Liver (tissue), 9 donors: ENCODE data around the gene CDH24. TPM values are rescaled to one million over a fixed set of nuclear protein-coding genes. Genes with fewer than 3 reads are reported as not detected.

Source experiments
- DNase-seq: peaks from one replicate; pipeline ENCODE4 v3.0.0-alpha.2; 2017; ENCODE audit warnings: low spot score
- H3K27ac ChIP-seq, 2 donors: one replicate each; pipeline ENCODE4 v1.7.0; 2013; ENCODE audit warnings: inconsistent platforms in 2 of 2, low read length in 2 of 2, control low read depth in 1 of 2, low read depth in 1 of 2, mild to moderate bottlenecking in 1 of 2
- H3K27me3 ChIP-seq, 4 donors: one replicate each; pipeline versions ENCODE4 v1.6.1 to v1.7.0; 2013; ENCODE audit warnings: low read length in 3 of 4, inconsistent platforms in 1 of 4, mild to moderate bottlenecking in 1 of 4, moderate library complexity in 1 of 4; ENCODE audit not compliant: control insufficient read depth in 4 of 4, insufficient read depth in 4 of 4
- H3K36me3 ChIP-seq, 4 donors: one replicate each; pipeline versions ENCODE4 v1.6.1 to v1.7.0; 2013; ENCODE audit warnings: low read length in 3 of 4, mild to moderate bottlenecking in 3 of 4, low read depth in 1 of 4, moderate library complexity in 1 of 4; ENCODE audit not compliant: control insufficient read depth in 4 of 4, insufficient read depth in 3 of 4
- H3K4me1 ChIP-seq, 4 donors: one replicate each; pipeline versions ENCODE4 v1.6.1 to v1.7.0; 2013; ENCODE audit warnings: low read length in 3 of 4, mild to moderate bottlenecking in 3 of 4, moderate library complexity in 1 of 4; ENCODE audit not compliant: control insufficient read depth in 4 of 4, insufficient read depth in 4 of 4
- H3K4me3 ChIP-seq, 3 donors: one replicate each; pipeline versions ENCODE4 v1.6.1 to v1.7.0; 2013; ENCODE audit warnings: low read length in 3 of 3, control low read depth in 1 of 3, low read depth in 1 of 3, mild to moderate bottlenecking in 1 of 3
- H3K9ac ChIP-seq, 2 donors: one replicate each; pipeline ENCODE4 v1.7.0; 2013; ENCODE audit warnings: low read length in 2 of 2, mild to moderate bottlenecking in 2 of 2, moderate library complexity in 2 of 2, control low read depth in 1 of 2, low read depth in 1 of 2
- H3K9me3 ChIP-seq, 4 donors: one replicate each; pipeline versions ENCODE4 v1.6.1 to v1.7.0; 2013; ENCODE audit warnings: low read length in 3 of 4; ENCODE audit not compliant: control insufficient read depth in 4 of 4
- EGR1 ChIP-seq, 2 donors: IDR thresholded peaks; 2 replicates each; pipeline ENCODE4 v1.6.1; 2016 to 2018; ENCODE audit warnings: antibody characterized with exemption in 2 of 2, low read depth in 2 of 2
- FOXA1 ChIP-seq: IDR thresholded peaks from 2 replicates; pipeline ENCODE4 v1.6.1; 2016; ENCODE audit warnings: antibody characterized with exemption
- HNF4A ChIP-seq, 2 donors: conservative IDR thresholded peaks; 2 replicates each; pipeline ENCODE4 v1.6.1; 2016; ENCODE audit warnings: antibody characterized with exemption in 2 of 2, mild to moderate bottlenecking in 2 of 2
- JUND ChIP-seq, 2 donors: IDR thresholded peaks; 2 replicates each; pipeline ENCODE4 v1.6.1; 2016; ENCODE audit warnings: antibody characterized with exemption in 2 of 2
- RAD21 ChIP-seq, 2 donors: IDR thresholded peaks; 2 replicates each; pipeline ENCODE4 v1.6.1; 2016; ENCODE audit warnings: antibody characterized with exemption in 2 of 2, mild to moderate bottlenecking in 2 of 2
- RXRA ChIP-seq, 2 donors: IDR thresholded peaks; 2 replicates each; pipeline ENCODE4 v1.6.1; 2017 to 2018; ENCODE audit warnings: antibody characterized with exemption in 2 of 2, mild to moderate bottlenecking in 1 of 2
- SP1 ChIP-seq: IDR thresholded peaks from 2 replicates; pipeline ENCODE4 v1.6.1; 2018; ENCODE audit warnings: antibody characterized with exemption, mild to moderate bottlenecking
- TAF1 ChIP-seq: conservative IDR thresholded peaks from 2 replicates; pipeline ENCODE4 v1.6.1; 2016; ENCODE audit warnings: antibody characterized with exemption, mild to moderate bottlenecking
- YY1 ChIP-seq: IDR thresholded peaks from 2 replicates; pipeline ENCODE4 v1.6.1; 2016; ENCODE audit warnings: antibody characterized with exemption, mild to moderate bottlenecking
- WGBS: extraction: QIAGEN DNeasy Blood & Tissue Kit; methylation state at CpG from one replicate; pipeline ENCODE4 v1.1.7; 2013; 5-methylcytosine and 5-hydroxymethylcytosine counted together
- polyA plus RNA-seq, 2 donors: library from polyadenylated mRNA; stranded (reverse) in 1 of 2; unstranded in 1 of 2; fragments of 200-250 nt in 1 of 2; fragments of >200 nt in 1 of 2; fragmentation: Nextera tagmentation in 1 of 2; extraction: Ambion mirVana in 1 of 2; gene quantifications; one replicate each; pipeline versions ENCODE4 v1.2.1 to v1.2.3, GENCODE V29; 2013 to 2015
- total RNA-seq, 2 donors: library from RNA; depleted of rRNA; stranded (reverse); fragments of >200 nt; gene quantifications; one replicate each; pipeline ENCODE4 v1.2.3, GENCODE V29; 2014
- TF ChIP-seq, protein P1 (sequence below): IDR thresholded peaks from 2 replicates; pipeline ENCODE4 v1.6.1; 2016; ENCODE audit warnings: antibody characterized with exemption, mild to moderate bottlenecking
- TF ChIP-seq, protein P2 (sequence below): fragments of 150-350 bp; IDR thresholded peaks from 2 replicates; pipeline ENCODE4 v1.5.1; 2017; ENCODE audit warnings: improper control_type of control experiment, low read depth, low read length; ENCODE audit not compliant: missing input control
- TF ChIP-seq, protein P3 (sequence below): IDR thresholded peaks from 2 replicates; pipeline ENCODE4 v1.6.1; 2016; ENCODE audit warnings: antibody characterized with exemption
- TF ChIP-seq, protein P4 (sequence below): IDR thresholded peaks from 2 replicates; pipeline ENCODE4 v1.6.1; 2016; ENCODE audit warnings: antibody characterized with exemption
- donor health status: healthy.
- donor health status: healthy.
- donor health status: healthy.
- donor health status: healthy.
- donor health status: healthy.

CDH24 gene
- total and polyA plus RNA-seq, 4 donors: 0.23 to 0.50 (median 0.38) TPM; not detected in 1

DNA sequence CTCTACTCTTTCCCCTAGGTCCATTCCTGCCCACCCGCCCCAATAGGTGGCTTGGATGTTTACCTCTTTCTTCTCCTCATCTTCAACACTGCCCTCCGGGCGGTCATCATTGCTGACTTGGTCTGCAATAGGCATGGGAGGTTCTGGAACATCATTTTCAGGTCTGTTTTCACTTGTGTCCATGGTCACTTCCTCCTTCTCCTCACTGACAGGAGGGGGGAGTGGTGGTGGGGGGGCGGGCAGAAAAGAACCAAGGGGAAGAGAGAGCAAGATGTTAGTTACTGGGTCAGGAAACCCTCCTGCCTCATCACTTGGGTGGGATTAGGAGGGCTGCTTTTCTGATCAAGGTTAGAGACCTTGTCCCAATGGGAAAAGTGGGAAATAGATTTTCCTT lies 12.1 kb upstream of the CDH24 start (continued):
- TF ChIP-seq, protein P1, sequence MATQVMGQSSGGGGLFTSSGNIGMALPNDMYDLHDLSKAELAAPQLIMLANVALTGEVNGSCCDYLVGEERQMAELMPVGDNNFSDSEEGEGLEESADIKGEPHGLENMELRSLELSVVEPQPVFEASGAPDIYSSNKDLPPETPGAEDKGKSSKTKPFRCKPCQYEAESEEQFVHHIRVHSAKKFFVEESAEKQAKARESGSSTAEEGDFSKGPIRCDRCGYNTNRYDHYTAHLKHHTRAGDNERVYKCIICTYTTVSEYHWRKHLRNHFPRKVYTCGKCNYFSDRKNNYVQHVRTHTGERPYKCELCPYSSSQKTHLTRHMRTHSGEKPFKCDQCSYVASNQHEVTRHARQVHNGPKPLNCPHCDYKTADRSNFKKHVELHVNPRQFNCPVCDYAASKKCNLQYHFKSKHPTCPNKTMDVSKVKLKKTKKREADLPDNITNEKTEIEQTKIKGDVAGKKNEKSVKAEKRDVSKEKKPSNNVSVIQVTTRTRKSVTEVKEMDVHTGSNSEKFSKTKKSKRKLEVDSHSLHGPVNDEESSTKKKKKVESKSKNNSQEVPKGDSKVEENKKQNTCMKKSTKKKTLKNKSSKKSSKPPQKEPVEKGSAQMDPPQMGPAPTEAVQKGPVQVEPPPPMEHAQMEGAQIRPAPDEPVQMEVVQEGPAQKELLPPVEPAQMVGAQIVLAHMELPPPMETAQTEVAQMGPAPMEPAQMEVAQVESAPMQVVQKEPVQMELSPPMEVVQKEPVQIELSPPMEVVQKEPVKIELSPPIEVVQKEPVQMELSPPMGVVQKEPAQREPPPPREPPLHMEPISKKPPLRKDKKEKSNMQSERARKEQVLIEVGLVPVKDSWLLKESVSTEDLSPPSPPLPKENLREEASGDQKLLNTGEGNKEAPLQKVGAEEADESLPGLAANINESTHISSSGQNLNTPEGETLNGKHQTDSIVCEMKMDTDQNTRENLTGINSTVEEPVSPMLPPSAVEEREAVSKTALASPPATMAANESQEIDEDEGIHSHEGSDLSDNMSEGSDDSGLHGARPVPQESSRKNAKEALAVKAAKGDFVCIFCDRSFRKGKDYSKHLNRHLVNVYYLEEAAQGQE: no peak
- TF ChIP-seq TAF1: no peak
- no peak for TF ChIP-seq FOXA1
- no peak for TF ChIP-seq EGR1 (IDR thresholded peaks at IDR 0.05; ENCODE audit: low read depth in 2 of 2)
- no peak for TF ChIP-seq HNF4A (conservative IDR thresholded peaks at IDR 0.05)
- TF ChIP-seq SP1: no peak

DNA sequence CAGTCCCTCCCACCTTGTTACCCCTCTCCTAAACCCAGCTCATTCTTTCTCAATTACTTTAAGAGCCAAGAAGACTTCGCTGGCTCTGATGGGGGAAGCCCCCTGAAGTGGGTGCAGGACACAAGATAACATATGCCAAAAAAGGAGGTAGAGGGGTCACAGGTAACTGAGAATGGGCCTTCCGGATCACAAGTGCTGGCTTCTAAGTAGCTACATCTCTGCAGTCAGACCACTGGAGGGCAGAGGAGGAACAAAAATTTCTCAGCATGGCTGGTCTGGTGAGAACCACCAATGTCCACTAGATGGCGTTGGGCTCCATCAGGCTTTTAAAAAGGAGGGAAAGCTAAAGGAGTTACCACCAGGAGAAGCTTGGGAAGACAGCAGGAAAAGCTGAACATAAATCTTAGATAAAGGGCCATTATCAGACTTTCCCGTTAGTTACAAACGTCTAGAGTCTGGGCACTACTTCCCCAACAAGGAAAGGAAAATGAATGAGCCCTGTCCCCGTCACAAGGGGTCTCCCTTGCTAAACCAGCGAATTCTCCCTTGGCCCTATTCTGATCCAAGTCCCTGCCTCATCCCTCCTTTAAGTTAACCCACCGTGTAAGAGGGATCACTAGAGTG lies 11.6 kb upstream of the CDH24 start:
- H3K27me3 ChIP-seq: no peaks in the 10 kb centered on the region
- no peak overlapping the region for H3K9ac ChIP-seq
- no peak overlapping the region for H3K4me3 ChIP-seq
- H3K4me1 ChIP-seq: peaks cover 2 to 29% (median 20%) of the 10 kb centered on the region in 4 donors
- no peaks in the 10 kb centered on the region for H3K9me3 ChIP-seq
- TF ChIP-seq YY1: peak; percentile 58
- peak; percentile 9 for TF ChIP-seq SP1
- no peak for TF ChIP-seq JUND (IDR thresholded peaks at IDR 0.05)
- TF ChIP-seq, protein P2, sequence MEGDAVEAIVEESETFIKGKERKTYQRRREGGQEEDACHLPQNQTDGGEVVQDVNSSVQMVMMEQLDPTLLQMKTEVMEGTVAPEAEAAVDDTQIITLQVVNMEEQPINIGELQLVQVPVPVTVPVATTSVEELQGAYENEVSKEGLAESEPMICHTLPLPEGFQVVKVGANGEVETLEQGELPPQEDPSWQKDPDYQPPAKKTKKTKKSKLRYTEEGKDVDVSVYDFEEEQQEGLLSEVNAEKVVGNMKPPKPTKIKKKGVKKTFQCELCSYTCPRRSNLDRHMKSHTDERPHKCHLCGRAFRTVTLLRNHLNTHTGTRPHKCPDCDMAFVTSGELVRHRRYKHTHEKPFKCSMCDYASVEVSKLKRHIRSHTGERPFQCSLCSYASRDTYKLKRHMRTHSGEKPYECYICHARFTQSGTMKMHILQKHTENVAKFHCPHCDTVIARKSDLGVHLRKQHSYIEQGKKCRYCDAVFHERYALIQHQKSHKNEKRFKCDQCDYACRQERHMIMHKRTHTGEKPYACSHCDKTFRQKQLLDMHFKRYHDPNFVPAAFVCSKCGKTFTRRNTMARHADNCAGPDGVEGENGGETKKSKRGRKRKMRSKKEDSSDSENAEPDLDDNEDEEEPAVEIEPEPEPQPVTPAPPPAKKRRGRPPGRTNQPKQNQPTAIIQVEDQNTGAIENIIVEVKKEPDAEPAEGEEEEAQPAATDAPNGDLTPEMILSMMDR: peak; percentile 100
- TF ChIP-seq, protein P3, sequence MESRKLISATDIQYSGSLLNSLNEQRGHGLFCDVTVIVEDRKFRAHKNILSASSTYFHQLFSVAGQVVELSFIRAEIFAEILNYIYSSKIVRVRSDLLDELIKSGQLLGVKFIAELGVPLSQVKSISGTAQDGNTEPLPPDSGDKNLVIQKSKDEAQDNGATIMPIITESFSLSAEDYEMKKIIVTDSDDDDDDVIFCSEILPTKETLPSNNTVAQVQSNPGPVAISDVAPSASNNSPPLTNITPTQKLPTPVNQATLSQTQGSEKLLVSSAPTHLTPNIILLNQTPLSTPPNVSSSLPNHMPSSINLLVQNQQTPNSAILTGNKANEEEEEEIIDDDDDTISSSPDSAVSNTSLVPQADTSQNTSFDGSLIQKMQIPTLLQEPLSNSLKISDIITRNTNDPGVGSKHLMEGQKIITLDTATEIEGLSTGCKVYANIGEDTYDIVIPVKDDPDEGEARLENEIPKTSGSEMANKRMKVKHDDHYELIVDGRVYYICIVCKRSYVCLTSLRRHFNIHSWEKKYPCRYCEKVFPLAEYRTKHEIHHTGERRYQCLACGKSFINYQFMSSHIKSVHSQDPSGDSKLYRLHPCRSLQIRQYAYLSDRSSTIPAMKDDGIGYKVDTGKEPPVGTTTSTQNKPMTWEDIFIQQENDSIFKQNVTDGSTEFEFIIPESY: no peak
- TF ChIP-seq RXRA (IDR thresholded peaks at IDR 0.05): peak in 1 of 2 donors; percentile 22
- TF ChIP-seq, protein P4, sequence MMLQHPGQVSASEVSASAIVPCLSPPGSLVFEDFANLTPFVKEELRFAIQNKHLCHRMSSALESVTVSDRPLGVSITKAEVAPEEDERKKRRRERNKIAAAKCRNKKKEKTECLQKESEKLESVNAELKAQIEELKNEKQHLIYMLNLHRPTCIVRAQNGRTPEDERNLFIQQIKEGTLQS: peak; percentile 45
- TF ChIP-seq RAD21 (IDR thresholded peaks at IDR 0.05): peak; percentile 94
- H3K36me3 ChIP-seq: peaks cover 7 to 38% (median 31%) of the 10 kb centered on the region in 4 donors
- H3K27ac ChIP-seq: no peak overlapping the region
- peak; percentile 79 for DNase-seq
- WGBS: 33% methylated on average over 8 of the region's 8 CpGs
